ENCODE results near the gene WDR47.
"Not testable (repeated sequence)": the region's sequence is repeated elsewhere in the genome, so short reads cannot be mapped to it uniquely, and the experiment has no call there.

DNA sequence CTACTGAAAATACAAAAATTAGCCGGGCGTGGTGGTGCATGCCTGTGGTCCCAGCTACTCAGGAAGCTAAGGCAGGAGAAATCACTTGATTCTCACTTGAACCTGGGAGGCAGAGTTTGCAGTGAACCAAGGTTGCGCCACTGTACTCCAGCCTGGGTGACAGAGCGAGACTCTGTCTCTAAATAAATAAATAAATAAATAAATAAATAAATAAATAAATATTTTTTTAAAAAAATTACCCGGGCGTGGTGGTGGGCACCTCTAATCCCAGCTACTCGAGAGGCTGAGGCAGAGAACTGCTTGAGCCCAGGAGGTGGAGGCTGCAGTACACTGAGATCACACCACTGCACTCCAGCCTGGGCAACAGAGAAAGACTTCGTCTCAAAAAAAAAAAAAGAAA, 12.4 kb downstream of the WDR47 start:
- TF ChIP-seq, protein P1, sequence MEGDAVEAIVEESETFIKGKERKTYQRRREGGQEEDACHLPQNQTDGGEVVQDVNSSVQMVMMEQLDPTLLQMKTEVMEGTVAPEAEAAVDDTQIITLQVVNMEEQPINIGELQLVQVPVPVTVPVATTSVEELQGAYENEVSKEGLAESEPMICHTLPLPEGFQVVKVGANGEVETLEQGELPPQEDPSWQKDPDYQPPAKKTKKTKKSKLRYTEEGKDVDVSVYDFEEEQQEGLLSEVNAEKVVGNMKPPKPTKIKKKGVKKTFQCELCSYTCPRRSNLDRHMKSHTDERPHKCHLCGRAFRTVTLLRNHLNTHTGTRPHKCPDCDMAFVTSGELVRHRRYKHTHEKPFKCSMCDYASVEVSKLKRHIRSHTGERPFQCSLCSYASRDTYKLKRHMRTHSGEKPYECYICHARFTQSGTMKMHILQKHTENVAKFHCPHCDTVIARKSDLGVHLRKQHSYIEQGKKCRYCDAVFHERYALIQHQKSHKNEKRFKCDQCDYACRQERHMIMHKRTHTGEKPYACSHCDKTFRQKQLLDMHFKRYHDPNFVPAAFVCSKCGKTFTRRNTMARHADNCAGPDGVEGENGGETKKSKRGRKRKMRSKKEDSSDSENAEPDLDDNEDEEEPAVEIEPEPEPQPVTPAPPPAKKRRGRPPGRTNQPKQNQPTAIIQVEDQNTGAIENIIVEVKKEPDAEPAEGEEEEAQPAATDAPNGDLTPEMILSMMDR (IDR thresholded peaks at IDR 0.05; ENCODE audit: low read depth, low read length, poor library complexity, severe bottlenecking): not testable (repeated sequence)
- not testable (repeated sequence) for TF ChIP-seq EZH2phosphoT487 (IDR thresholded peaks at IDR 0.05; ENCODE audit: borderline replicate concordance, low read length)

Data from DOHH2 (cell line).